Measurements from ENCODE around the gene MICU2.

- TF ChIP-seq GATAD2B (conservative IDR thresholded peaks at IDR 0.05; ENCODE audit: low read depth) (no peak), CTCF (IDR thresholded peaks at IDR 0.05 in 2 of 3, conservative IDR thresholded peaks at IDR 0.05 in 1 of 3; ENCODE audit: control insufficient read depth in 2 of 3, extremely low read depth in 1 of 3, insufficient read depth in 1 of 3, low read depth in 3 of 3, low read length in 3 of 3) (no peak), POLR2A (IDR thresholded peaks at IDR 0.05; ENCODE audit: low read depth, low read length) (no peak), FOXK2 (IDR thresholded peaks at IDR 0.05) (no peak), TAF1 (IDR thresholded peaks at IDR 0.05; ENCODE audit: borderline replicate concordance, low read depth, low read length) (no peak), PML (IDR thresholded peaks at IDR 0.05; ENCODE audit: low read length) (no peak), ATF7 (IDR thresholded peaks at IDR 0.05; ENCODE audit: low read depth) (no peak), HCFC1 (IDR thresholded peaks at IDR 0.05; ENCODE audit: low read length) (no peak), CREM (IDR thresholded peaks at IDR 0.05; ENCODE audit: low read depth) (no peak)
Observed at GRCh38 chr13:21606251-21606650, 2.3 kb upstream of the MICU2 start.

All from GM12878 (cell line).